H1 (cell line): ENCODE results near the gene MKNK2. TPM values are rescaled to one million over a fixed set of nuclear protein-coding genes. Genes with fewer than 3 reads are reported as not detected.

Experiments
- CTCF ChIA-PET: fragments of 300-600 bp; sonication (Branson Sonifier 250); formaldehyde crosslinking; loops from one replicate; lab custom pipeline; 2021; ENCODE audit not compliant: partially characterized antibody; lab: Charles Lee
- POLR2A ChIA-PET: fragments of 300-600 bp; sonication (Branson Sonifier 250); formaldehyde crosslinking; loops from one replicate; lab custom pipeline; 2021; ENCODE audit warnings: inconsistent platforms; ENCODE audit not compliant: partially characterized antibody; lab: Charles Lee
- DNase-seq, 2 experiments: peaks; one replicate each; pipeline versions ENCODE4 v3.0.0 to v3.0.0-alpha.2; 2010 to 2022; ENCODE audit warnings: low spot score in 2 of 2, low read depth in 1 of 2, mixed read lengths in 1 of 2
- FAIRE-seq: peaks from 2 replicates; lab custom pipeline; 2011; peaks lifted over from hg19 to GRCh38; lab: Jason Lieb, UNC
- H2AFZ ChIP-seq: 2 replicates; pipeline ENCODE4 v1.8.1; 2012; ENCODE audit warnings: low read length, inconsistent platforms
- H2AK5ac ChIP-seq: 2 replicates; pipeline ENCODE4 v1.6.1; 2013; ENCODE audit warnings: low read depth, low read length
- H2BK120ac ChIP-seq: replicated peaks from 2 replicates; pipeline ENCODE3; 2013; ENCODE audit warnings: low read depth, low read length, inconsistent platforms
- H2BK12ac ChIP-seq: 2 replicates; pipeline ENCODE4 v1.6.1; 2013; ENCODE audit warnings: low read depth, low read length
- H2BK15ac ChIP-seq: 2 replicates; pipeline ENCODE4 v1.6.1; 2013; ENCODE audit warnings: low read length
- H2BK20ac ChIP-seq: 2 replicates; pipeline ENCODE4 v1.6.1; 2013; ENCODE audit warnings: low read length
- H2BK5ac ChIP-seq: 2 replicates; pipeline ENCODE4 v1.6.1; 2013; ENCODE audit warnings: low read depth, low read length
- H3K14ac ChIP-seq: 2 replicates; pipeline ENCODE4 v1.6.1; 2013; ENCODE audit warnings: inconsistent platforms; ENCODE audit not compliant: insufficient read length
- H3K18ac ChIP-seq: 2 replicates; pipeline ENCODE4 v1.6.1; 2013; ENCODE audit warnings: low read length; ENCODE audit errors: extremely low read depth
- H3K23ac ChIP-seq: 2 replicates; pipeline ENCODE4 v1.6.1; 2013; ENCODE audit warnings: inconsistent platforms; ENCODE audit not compliant: insufficient read length
- H3K23me2 ChIP-seq: 2 replicates; pipeline ENCODE4 v1.6.1; 2013; ENCODE audit warnings: low read depth, low read length
- H3K27ac ChIP-seq: 2 replicates; pipeline ENCODE4 v1.6.1; 2011; ENCODE audit warnings: low read depth, low read length, inconsistent platforms
- H3K27me3 ChIP-seq, 4 experiments: replicated peaks in 1 of 4; 1 replicate in 1 of 4; 2 replicates in 3 of 4; pipeline versions ENCODE4 v1.6.1 to v1.8.1; 2011 to 2013; ENCODE audit warnings: low read length in 3 of 4, mild to moderate bottlenecking in 3 of 4, inconsistent platforms in 2 of 4, mixed read lengths in 2 of 4, moderate library complexity in 1 of 4; ENCODE audit not compliant: control insufficient read depth in 3 of 4, insufficient read depth in 3 of 4; ENCODE audit errors: extremely low read depth in 1 of 4
- H3K36me3 ChIP-seq, 4 experiments: 2 replicates each; pipeline versions ENCODE4 v1.6.1 to v1.8.1; 2011 to 2013; ENCODE audit warnings: mild to moderate bottlenecking in 4 of 4, low read length in 3 of 4, moderate library complexity in 2 of 4, control low read depth in 1 of 4, inconsistent platforms in 1 of 4; ENCODE audit not compliant: insufficient read depth in 4 of 4, control insufficient read depth in 2 of 4
- H3K4ac ChIP-seq: replicated peaks from 2 replicates; pipeline ENCODE3; 2013; ENCODE audit warnings: low read length, low read depth, mixed read lengths, inconsistent platforms; ENCODE audit not compliant: insufficient read length
- H3K4me1 ChIP-seq, 4 experiments: replicated peaks in 1 of 4; 1 replicate in 1 of 4; 2 replicates in 3 of 4; pipeline versions ENCODE4 v1.6.1 to v1.8.1; 2011 to 2013; ENCODE audit warnings: low read length in 3 of 4, inconsistent platforms in 2 of 4, mixed read lengths in 1 of 4; ENCODE audit not compliant: insufficient read depth in 4 of 4, control insufficient read depth in 3 of 4
- H3K4me2 ChIP-seq, 2 experiments: 2 replicates each; pipeline versions ENCODE4 v1.6.1 to v1.8.1; 2011 to 2013; ENCODE audit warnings: low read depth in 2 of 2, low read length in 2 of 2, control low read depth in 1 of 2, inconsistent platforms in 1 of 2, mild to moderate bottlenecking in 1 of 2; ENCODE audit not compliant: insufficient read depth in 1 of 2
- H3K4me3 ChIP-seq, 4 experiments: fragments of 200-600, 300-600 bp in 1 of 4; sonication (generic), shearing (Covaris generic), sonication (Bioruptor Twin) in 1 of 4; 2 replicates each; pipeline versions ENCODE4 v1.5.1 to v1.8.1; 2011 to 2016; ENCODE audit warnings: low read length in 4 of 4, low read depth in 3 of 4, control low read depth in 2 of 4, inconsistent platforms in 2 of 4, mild to moderate bottlenecking in 2 of 4, mixed read lengths in 1 of 4, moderate library complexity in 1 of 4; ENCODE audit not compliant: insufficient read depth in 2 of 4; ENCODE audit errors: extremely low read depth in 1 of 4
- H3K56ac ChIP-seq: replicated peaks from 2 replicates; pipeline ENCODE3; 2013; ENCODE audit warnings: low read depth, mild to moderate bottlenecking, mixed read lengths, low read length, inconsistent platforms; ENCODE audit not compliant: insufficient read length
- H3K79me1 ChIP-seq: 2 replicates; pipeline ENCODE4 v1.6.1; 2013; ENCODE audit warnings: low read depth, low read length, control low read depth
- H3K79me2 ChIP-seq, 2 experiments: 2 replicates each; pipeline versions ENCODE4 v1.6.1 to v1.8.1; 2012 to 2013; ENCODE audit warnings: low read length in 2 of 2, mild to moderate bottlenecking in 2 of 2, inconsistent platforms in 1 of 2; ENCODE audit not compliant: insufficient read depth in 2 of 2, control insufficient read depth in 1 of 2
- H3K9ac ChIP-seq, 4 experiments: replicated peaks in 1 of 4; 1 replicate in 1 of 4; 2 replicates in 3 of 4; pipeline versions ENCODE4 v1.6.1 to v1.8.1; 2011 to 2013; ENCODE audit warnings: low read depth in 3 of 4, low read length in 3 of 4, control low read depth in 2 of 4, mild to moderate bottlenecking in 2 of 4, moderate library complexity in 2 of 4, inconsistent platforms in 1 of 4; ENCODE audit errors: extremely low read depth in 1 of 4
- H3K9me3 ChIP-seq, 2 experiments: 2 replicates each; pipeline versions ENCODE4 v1.6.1 to v1.8.1; 2012 to 2013; ENCODE audit warnings: mild to moderate bottlenecking in 2 of 2, moderate library complexity in 2 of 2, control low read depth in 1 of 2, inconsistent platforms in 1 of 2, low read depth in 1 of 2, low read length in 1 of 2, mixed read lengths in 1 of 2; ENCODE audit not compliant: insufficient read depth in 2 of 2
- H4K20me1 ChIP-seq, 2 experiments: replicated peaks in 1 of 2; 2 replicates each; pipeline versions ENCODE3 to v1.8.1; 2011 to 2013; ENCODE audit warnings: inconsistent platforms in 2 of 2, low read length in 2 of 2, mild to moderate bottlenecking in 1 of 2; ENCODE audit not compliant: insufficient read depth in 2 of 2, control insufficient read depth in 1 of 2
- H4K5ac ChIP-seq: 2 replicates; pipeline ENCODE4 v1.6.1; 2013; ENCODE audit warnings: low read length, low read depth, mixed read lengths, inconsistent platforms; ENCODE audit not compliant: insufficient read length
- H4K8ac ChIP-seq: 2 replicates; pipeline ENCODE4 v1.8.0; 2013; ENCODE audit warnings: mild to moderate bottlenecking, moderate library complexity, low read length, inconsistent platforms; ENCODE audit not compliant: insufficient read depth; ENCODE audit errors: extremely low read depth
- H4K91ac ChIP-seq: replicated peaks from 2 replicates; pipeline ENCODE3; 2013; ENCODE audit warnings: low read length, mixed read lengths, inconsistent platforms; ENCODE audit not compliant: insufficient read length
- ATF2 ChIP-seq: IDR thresholded peaks from 2 replicates; pipeline ENCODE4 v1.6.1; 2012; ENCODE audit warnings: low read length, inconsistent platforms
- CREB1 ChIP-seq: IDR thresholded peaks from 2 replicates; pipeline ENCODE4 v1.6.1; 2012; ENCODE audit warnings: inconsistent platforms
- EP300 ChIP-seq, 2 experiments: IDR thresholded peaks; 1 replicate in 1 of 2; 2 replicates in 1 of 2; pipeline ENCODE4 v1.6.1; 2011 to 2012; ENCODE audit warnings: low read depth in 2 of 2, low read length in 2 of 2, mild to moderate bottlenecking in 2 of 2, borderline replicate concordance in 1 of 2, inconsistent platforms in 1 of 2, moderate library complexity in 1 of 2
- EZH2 ChIP-seq: fragments of 200-600 bp; sonication (generic); IDR thresholded peaks from 2 replicates; pipeline ENCODE4 v1.7.1; 2012; ENCODE audit warnings: low read depth, mild to moderate bottlenecking, moderate library complexity, low read length, inconsistent platforms; ENCODE audit not compliant: severe bottlenecking
- GABPA ChIP-seq: IDR thresholded peaks from 2 replicates; pipeline ENCODE4 v1.6.1; 2011; ENCODE audit warnings: mild to moderate bottlenecking, low read length, moderate library complexity, borderline replicate concordance; ENCODE audit not compliant: insufficient read depth
- JUN ChIP-seq: IDR thresholded peaks from 2 replicates; pipeline ENCODE4 v1.6.1; 2011; ENCODE audit warnings: low read depth, mild to moderate bottlenecking, improper control_type of control experiment, low read length
- KDM5A ChIP-seq: fragments of 200-600 bp; IDR thresholded peaks from 2 replicates; pipeline ENCODE4 v1.7.1; 2012; ENCODE audit warnings: mild to moderate bottlenecking, low read length, inconsistent platforms, mixed read lengths
- RBBP5 ChIP-seq: IDR thresholded peaks from 2 replicates; pipeline ENCODE4 v1.7.1; 2012; ENCODE audit warnings: low read depth, mild to moderate bottlenecking, inconsistent platforms, low read length, moderate library complexity, borderline replicate concordance
- RNF2 ChIP-seq: fragments of 200-900, 300-1000 bp; sonication (generic); IDR thresholded peaks from 2 replicates; pipeline ENCODE4 v1.7.1; 2016; ENCODE audit warnings: borderline replicate concordance, low read depth, mild to moderate bottlenecking, antibody characterized with exemption, low read length; ENCODE audit not compliant: poor library complexity, severe bottlenecking; ENCODE audit errors: missing control alignments
- SRF ChIP-seq: IDR thresholded peaks from 2 replicates; pipeline ENCODE4 v1.6.1; 2011; ENCODE audit warnings: mild to moderate bottlenecking, low read depth, low read length, moderate library complexity
- TEAD4 ChIP-seq: IDR thresholded peaks from 2 replicates; pipeline ENCODE4 v1.6.1; 2012; ENCODE audit warnings: low read depth, low read length, inconsistent platforms, mixed read lengths
- WGBS, 2 experiments: shearing (Covaris generic) in 1 of 2; methylation state at CpG; one replicate each; pipeline versions ENCODE4 v1.1.6 to v1.1.7; 2013 to 2015; ENCODE audit warnings: low lambda C conversion rate in 2 of 2, mixed read lengths in 2 of 2, inconsistent platforms in 1 of 2, low coverage in 1 of 2, missing lambda C conversion rate in 1 of 2; ENCODE audit not compliant: insufficient replicate concordance in 2 of 2, insufficient coverage in 1 of 2, insufficient read length in 1 of 2; ENCODE audit errors: extremely low coverage in 1 of 2, missing lambda C conversion rate in 1 of 2; 5-methylcytosine and 5-hydroxymethylcytosine counted together
- polyA plus RNA-seq, 7 experiments: library from polyadenylated mRNA; depleted of rRNA in 3 of 7; stranded (reverse) in 5 of 7; unstranded in 2 of 7; fragments of >200 nt in 5 of 7; fragments of 200-250 nt in 2 of 7; gene quantifications; 1 replicate in 5 of 7; 2 replicates in 1 of 7; 4 replicates in 1 of 7; pipeline versions ENCODE4 v1.2.1 to v1.2.3, GENCODE V29; 2011 to 2013; ENCODE audit warnings: missing spikeins in 2 of 7, mixed read lengths in 2 of 7
- total RNA-seq: library from RNA; stranded (reverse); fragmentation: NEBNext Ultra II Directional; extraction: Animal tissue kit (Norgen Biotek cat#: 25700); gene quantifications from 2 replicates; pipeline ENCODE4 v1.2.1, GENCODE V29; 2021

MKNK2 gene
- total and polyA plus RNA-seq, 2 of the 8 experiments (the other 6 are each of a cell fraction or from before 2014, with no cell fraction given): 163 to 166 TPM

GRCh38 chr19:2015608-2015950 is 35.5 kb downstream of the MKNK2 start, which contains the start of gene BTBD2:
BTBD2 (minus strand) TSS chr19:2015714; CDS start chr19:2015703, 11 bp downstream.
- Histone ChIP-seq H3K23me2 (peaks cover 7% of the 10 kb centered on the region; the same call in 1 of the 2 replicates), H2BK20ac (no peak within 1 kb of the TSS), H3K36me3 (no peaks in the 10 kb centered on the region; a peak in 1 of 8 replicates), H3K27ac (no peak within 1 kb of the TSS), H4K8ac (peak within 1 kb of the TSS; percentile 79), H4K5ac (no peak within 1 kb of the TSS), H2BK12ac (no peak within 1 kb of the TSS; the same call in 1 of the 2 replicates), H2AFZ (no peak within 1 kb of the TSS), H3K18ac (no peak within 1 kb of the TSS; the same call in none of the 2 replicates), H4K20me1 (peaks cover 8 to 14% of the 10 kb centered on the region in 2 experiments), H3K4me1 (peaks cover 0 to 15% (median 4%) of the 10 kb centered on the region in 4 experiments; a peak in 5 of 7 replicates), H2BK5ac (peak within 1 kb of the TSS; percentile 71; the same call in 1 of the 2 replicates), H3K4me2 (peak within 1 kb of the TSS; percentile 80 to 85), H2AK5ac (no peak within 1 kb of the TSS), H3K4me3 (peak within 1 kb of the TSS; percentile 49 to 79 (median 62)), H3K56ac (no peak within 1 kb of the TSS), H2BK15ac (no peak within 1 kb of the TSS), H3K79me2 (no peaks in the 10 kb centered on the region; a peak in 1 of 4 replicates), H3K9ac (peak within 1 kb of the TSS; percentile 49 to 85 (median 78); a peak in 6 of 7 replicates), H3K79me1 (peaks cover 4% of the 10 kb centered on the region; the same call in 1 of the 2 replicates), H3K27me3 (no peaks in the 10 kb centered on the region), H3K9me3 (no peaks in the 10 kb centered on the region), H3K4ac (no peak within 1 kb of the TSS), H3K23ac (no peak within 1 kb of the TSS), H3K14ac (no peak within 1 kb of the TSS), H2BK120ac (no peak within 1 kb of the TSS), H4K91ac (peak within 1 kb of the TSS; percentile 85)
- DNase-seq (no peak), FAIRE-seq (no peak)
- ChIA-PET CTCF (no interaction called here), POLR2A (interaction anchor here (1.8 to 2.0 kb wide), 2 partner anchors 10 to 45 kb away, joined by 5 to 9 read pairs; no protein-coding TSS in a partner anchor)
- WGBS, 2 experiments: 0% methylated on average over 1 of the region's 20 CpGs; no CpG with 5 or more reads in 1 of the 2 experiments
- TF ChIP-seq JUN (no peak), CREB1 (no peak), TEAD4 (no peak), GABPA (no peak), SRF (no peak), RBBP5 (no peak), EZH2 (no peak), RNF2 (no peak), KDM5A (no peak), ATF2 (no peak), EP300 (IDR thresholded peaks at IDR 0.05; ENCODE audit: borderline replicate concordance in 1 of 2, low read depth in 2 of 2, low read length in 2 of 2) (no peak)
